ENCODE measurements around the gene WWC2.

WWC2 gene

GRCh38 chr4:183202523-183202922 lies 103.5 kb downstream of the WWC2 start:
- no peak for DNase-seq (ENCODE audit: low read depth in 2 of 2)

DNA sequence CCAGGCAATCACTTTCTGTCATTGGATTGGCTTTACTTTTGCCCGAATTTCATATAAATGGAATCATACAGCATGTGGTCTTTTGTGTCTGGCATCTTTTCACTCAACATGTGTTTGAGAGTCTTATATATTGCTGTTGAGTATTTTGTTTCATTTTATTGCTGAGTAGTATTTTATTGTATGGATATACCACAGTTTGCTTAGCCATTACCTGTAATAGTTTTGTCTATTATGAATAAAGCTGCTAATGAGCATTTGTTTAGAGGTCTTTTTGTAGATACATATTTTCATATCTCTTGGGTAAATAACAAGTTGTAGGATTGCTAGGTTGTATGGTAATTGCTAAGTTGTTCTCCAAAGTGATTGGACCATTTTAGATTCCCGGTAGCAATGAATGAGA lies 105.7 kb downstream of the WWC2 start:
- no peak for DNase-seq (ENCODE audit: low read depth in 2 of 2)

DNA sequence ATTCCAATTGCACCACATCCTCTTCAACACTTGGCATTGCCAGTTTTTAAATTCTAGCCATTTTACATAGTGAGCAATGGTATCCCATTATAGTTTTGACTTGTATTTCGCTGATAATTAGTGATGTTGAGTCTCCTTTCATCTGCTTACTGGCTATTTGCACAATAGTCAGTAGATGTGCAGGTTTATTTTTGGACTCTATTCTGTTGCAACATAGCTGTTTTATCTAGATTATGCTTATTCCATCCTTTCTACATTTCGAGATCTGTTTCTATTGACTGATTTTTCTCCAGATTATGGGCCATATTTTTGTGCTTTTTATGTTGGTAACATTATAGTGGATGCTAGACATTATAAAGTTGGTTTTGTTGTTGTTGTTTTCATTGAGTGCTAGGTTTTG lies 106.1 kb downstream of the WWC2 start:
- DNase-seq (ENCODE audit: low read depth in 2 of 2) = no peak

DNA sequence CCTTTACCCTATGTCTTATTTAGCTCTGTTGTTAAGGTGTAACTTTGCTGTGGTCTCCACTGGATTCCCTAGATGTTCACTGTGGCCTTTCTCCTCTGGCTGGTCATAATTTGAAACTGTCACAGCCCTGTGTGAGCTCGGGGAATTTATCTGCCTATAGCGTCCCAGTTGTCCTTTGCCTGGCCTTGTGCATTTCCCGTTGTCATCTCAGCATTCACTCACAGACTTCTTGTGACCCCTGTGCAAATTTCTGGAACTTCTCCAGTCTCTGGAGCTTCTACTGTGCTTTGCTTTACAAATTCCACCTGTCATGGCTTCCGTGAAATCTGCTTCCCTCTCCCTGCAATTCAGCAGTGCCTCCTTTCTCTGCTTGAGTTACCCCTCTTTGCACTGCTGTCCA lies 106.7 kb downstream of the WWC2 start:
- DNase-seq (ENCODE audit: low read depth in 2 of 2) = no peak

GRCh38 chr4:183211533-183211932 lies 112.5 kb downstream of the WWC2 start:
- no peak for DNase-seq (ENCODE audit: low read depth in 2 of 2)

GRCh38 chr4:183213996-183214395 lies 114.9 kb downstream of the WWC2 start:
- DNase-seq (ENCODE audit: low read depth in 2 of 2) = no peak

DNA sequence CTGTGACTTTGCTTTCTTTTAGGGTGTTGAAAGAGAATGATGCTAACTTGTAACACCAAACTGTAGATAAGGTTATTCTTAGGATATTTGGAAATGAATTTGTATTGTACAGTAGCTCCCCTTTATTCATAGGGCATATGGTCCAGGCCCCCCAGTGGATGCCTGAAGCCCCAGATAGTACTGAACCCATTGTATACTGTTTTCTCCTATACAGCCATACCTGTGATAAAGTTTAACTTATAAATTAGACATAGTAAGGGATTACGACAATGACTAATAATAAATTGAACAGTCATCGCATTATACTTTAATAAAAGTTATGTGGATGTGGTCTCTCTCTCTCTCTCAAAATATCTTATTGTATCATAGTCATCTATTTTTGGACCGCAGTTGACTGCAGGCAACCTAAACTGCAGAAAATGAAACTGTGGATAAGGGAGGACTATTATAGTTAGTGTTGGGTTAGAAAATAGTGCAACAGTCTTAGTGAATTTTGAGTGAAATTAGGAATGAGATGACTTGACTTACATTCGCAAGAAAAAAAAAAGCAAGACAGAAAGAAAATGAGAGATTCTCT lies 115.9 kb downstream of the WWC2 start:
- DNase-seq (ENCODE audit: low read depth in 2 of 2) = no peak

DNA sequence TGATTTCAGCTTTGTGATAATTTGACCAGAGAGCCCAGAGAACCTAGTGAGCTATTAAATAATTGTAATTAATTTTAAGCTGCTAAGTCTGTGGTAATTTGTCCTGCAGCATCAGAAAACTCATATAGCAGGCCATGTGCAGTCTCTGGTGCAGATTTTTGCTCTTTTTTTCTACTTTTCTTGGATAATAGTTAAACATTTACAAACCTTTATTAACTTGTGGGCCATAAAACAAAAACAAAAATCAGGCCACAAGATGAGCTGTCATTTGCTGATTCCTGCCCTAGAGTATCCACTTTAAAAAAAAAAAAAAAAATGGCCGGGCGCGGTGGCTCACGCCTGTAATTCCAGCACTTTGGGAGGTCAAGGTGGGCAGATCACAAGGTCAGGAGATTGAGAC lies 121.2 kb downstream of the WWC2 start:
- no peak for DNase-seq (ENCODE audit: low read depth in 2 of 2)

GRCh38 chr4:183223053-183223452 lies 124.0 kb downstream of the WWC2 start:
- DNase-seq (ENCODE audit: low read depth in 2 of 2) = no peak

DNA sequence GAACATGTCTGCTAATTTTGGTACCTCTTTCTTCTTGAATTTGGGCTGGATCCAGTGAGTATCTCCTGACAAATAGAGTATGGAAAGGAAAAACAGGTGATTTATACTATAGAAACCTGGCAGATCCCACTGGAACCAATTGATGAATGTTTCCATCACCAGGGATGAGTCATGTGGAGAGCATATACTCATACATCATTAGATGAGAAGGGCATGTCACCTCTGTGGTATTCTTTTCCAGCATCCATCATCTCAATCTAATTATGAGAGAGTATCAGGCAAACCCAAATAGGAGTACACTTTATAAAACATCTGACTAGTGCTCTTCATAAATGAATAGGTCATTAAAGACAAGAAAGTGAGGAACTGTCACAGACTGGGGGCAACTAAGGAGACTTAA lies 130.3 kb downstream of the WWC2 start:
- DNase-seq (ENCODE audit: low read depth in 2 of 2) = no peak

DNA sequence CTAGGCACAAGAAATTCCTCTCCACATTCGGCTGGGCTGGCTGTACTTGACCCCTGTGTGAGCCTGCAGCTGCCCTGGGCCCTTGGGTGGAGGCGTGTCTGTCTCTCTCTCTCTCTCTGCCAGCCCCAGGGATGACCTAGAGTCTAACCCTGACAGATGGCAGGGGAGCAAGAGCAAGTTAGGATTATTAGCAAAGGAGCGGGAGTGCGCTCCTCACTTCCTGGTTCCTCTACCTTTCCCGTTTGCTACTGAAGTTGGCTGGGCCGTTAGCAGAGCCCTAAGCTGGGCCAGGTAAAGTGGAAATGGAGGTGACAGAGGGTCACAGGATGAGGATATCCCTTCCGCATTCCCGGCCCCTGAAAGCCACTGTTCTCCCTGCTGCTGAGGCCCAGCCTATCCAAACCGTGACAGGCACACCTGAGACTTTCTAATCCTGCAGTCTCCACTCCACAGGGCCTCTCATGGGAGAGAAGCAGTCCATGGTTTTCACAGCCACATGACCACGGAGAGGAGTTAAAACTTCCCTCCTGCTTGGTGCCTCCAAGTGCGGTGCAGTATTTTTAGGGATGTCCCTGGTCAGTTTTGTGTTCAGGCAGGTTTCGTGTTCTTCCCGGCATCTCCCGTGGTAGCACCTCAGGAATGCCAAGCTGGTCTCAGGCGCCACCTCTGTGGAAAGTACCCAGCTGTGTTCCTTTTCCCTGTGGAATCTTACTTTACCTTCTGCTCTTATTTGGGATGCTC lies 141.7 kb downstream of the WWC2 start:
- no peak for DNase-seq (ENCODE audit: low read depth in 2 of 2)

DNA sequence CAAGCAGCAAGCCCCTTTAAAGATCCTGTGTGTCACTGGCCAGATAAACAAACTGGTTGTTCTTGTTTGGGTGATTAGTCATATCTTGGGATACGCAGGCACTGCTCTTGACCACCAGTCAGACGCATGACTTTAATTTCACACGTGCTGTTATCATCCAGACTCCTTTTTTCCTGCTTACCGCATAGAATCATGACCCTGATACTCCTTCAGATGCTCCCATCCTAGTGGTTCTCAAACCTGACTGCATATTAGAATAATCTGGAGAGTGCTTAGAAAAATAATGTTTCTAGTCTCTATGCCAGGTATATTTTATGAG lies 142.2 kb downstream of the WWC2 start:
- no peak for DNase-seq (ENCODE audit: low read depth in 2 of 2)

GRCh38 chr4:183241721-183242151 lies 142.7 kb downstream of the WWC2 start:
- DNase-seq (ENCODE audit: low read depth in 2 of 2) = no peak

- no peak for DNase-seq (ENCODE audit: low read depth in 2 of 2)
These were observed 143.2 kb downstream of the WWC2 start for GRCh38 chr4:183242291-183242690.

GRCh38 chr4:183244019-183244418 lies 145.0 kb downstream of the WWC2 start:
- no peak for DNase-seq (ENCODE audit: low read depth in 2 of 2)

DNA sequence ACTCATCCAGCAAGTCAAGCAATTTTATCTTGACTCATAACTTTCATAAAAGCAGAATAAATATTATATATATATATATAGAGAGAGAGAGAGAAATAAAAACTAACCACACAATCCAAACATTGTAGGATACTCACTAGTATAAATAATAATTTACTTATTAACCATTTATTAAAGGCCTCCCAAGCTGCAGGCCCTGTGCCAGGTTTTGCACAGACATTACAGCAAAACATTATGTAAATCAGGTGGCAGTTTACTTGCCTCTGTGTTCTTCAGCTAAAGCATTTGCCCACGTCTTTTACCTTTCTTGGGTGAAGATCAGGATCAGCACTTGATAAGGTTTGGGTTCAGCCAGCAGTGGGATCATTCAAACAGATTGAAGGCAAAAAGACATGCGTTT lies 145.4 kb downstream of the WWC2 start:
- no peak for DNase-seq (ENCODE audit: low read depth in 2 of 2)

DNA sequence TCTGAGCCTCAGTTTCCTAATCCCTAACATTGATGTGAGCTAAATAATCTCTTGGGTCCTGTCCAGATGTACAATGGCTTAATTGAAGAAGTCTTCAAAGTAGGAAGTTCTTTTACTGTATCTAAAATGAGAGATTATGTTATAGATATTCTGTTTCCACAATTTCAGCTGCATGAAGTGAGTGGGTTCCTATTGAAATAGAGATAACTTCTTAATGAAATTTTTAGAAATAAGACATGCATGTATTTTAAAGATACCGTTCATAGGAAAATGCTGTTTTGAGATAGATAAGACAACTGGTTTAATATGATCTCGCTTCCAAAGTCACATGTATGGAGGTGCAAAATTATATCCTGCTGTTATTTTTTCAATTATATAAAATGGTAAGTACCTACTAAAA lies 149.1 kb downstream of the WWC2 start:
- DNase-seq (ENCODE audit: low read depth in 2 of 2) = no peak

- DNase-seq (ENCODE audit: low read depth in 2 of 2) = no peak
These were observed 150.8 kb downstream of the WWC2 start for GRCh38 chr4:183249854-183250253.

GRCh38 chr4:183250831-183251230 lies 151.8 kb downstream of the WWC2 start:
- DNase-seq (ENCODE audit: low read depth in 2 of 2) = no peak

DNA sequence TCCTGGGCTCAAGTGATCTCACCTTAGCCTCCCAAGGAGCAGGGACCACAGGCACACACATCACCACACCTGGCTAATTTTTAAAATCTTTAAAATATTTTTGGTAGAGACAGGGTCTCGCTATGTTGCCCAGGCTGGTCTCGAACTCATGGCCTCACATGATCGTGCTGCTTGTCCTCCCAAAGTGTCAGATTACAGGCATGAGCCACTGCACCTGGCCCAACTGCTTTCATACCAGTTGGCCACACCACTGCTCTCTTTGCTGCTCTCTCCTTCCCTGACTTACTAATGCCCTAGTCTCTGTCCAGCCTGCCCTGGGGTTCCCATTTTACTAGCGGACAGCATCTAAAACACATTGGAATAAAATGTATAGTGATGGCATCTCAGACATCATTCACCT lies 153.9 kb downstream of the WWC2 start:
- no peak for DNase-seq (ENCODE audit: low read depth in 2 of 2)

- DNase-seq (ENCODE audit: low read depth in 2 of 2) = no peak
These were observed 154.4 kb downstream of the WWC2 start for GRCh38 chr4:183253451-183253850.

- DNase-seq (ENCODE audit: low read depth in 2 of 2) = no peak
These were observed 155.1 kb downstream of the WWC2 start for GRCh38 chr4:183254162-183254561.

DNA sequence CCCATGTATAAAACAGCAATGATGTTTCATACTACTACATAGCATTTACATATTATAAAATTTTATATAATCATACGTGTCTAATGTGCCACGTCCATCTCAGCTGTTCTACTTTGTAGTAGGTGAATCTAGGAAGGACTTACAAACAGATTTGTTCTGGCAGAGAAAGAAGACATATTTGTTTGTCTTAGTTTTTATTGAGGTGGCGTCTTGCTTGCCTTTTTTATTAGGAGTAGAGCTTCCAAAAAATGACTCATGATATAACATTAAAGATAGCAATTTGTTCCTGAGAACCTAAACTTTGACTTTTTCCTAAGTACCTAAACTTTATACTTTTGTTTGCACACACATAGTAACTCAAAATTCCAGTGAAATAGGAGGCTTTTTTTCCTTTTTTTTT lies 156.4 kb downstream of the WWC2 start:
- no peak for DNase-seq (ENCODE audit: low read depth in 2 of 2)

DNA sequence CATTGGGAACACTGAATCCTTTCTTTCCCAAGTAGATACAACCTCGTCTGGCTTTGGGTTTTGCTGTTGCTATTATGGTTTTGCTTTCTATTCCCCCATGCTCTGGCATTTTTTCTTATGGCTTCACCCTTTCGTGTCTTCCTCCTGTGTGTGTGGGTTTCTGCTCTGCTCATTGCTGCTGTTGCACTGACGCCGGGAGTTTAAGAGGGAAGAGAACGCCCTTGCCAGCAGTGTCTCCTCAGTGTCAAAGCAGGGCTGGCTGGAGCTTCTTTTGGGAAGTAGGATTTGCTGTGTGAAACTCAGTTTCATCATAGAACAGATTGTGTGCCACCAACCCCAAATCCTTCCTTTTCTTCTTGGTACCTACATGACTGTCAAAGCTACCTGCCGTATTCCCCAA lies 157.3 kb downstream of the WWC2 start:
- DNase-seq (ENCODE audit: low read depth in 2 of 2) = no peak
